ENCODE measurements around the gene NXF1. TPM values are rescaled to one million over a fixed set of nuclear protein-coding genes. Genes with fewer than 3 reads are reported as not detected.
A peak's percentile ranks its signal among the peaks of the same experiment; 100 is the strongest.

Gene NXF1
- total RNA-seq, 4 donors from 2014 or later = 88.1 to 156 (median 115) TPM

DNA sequence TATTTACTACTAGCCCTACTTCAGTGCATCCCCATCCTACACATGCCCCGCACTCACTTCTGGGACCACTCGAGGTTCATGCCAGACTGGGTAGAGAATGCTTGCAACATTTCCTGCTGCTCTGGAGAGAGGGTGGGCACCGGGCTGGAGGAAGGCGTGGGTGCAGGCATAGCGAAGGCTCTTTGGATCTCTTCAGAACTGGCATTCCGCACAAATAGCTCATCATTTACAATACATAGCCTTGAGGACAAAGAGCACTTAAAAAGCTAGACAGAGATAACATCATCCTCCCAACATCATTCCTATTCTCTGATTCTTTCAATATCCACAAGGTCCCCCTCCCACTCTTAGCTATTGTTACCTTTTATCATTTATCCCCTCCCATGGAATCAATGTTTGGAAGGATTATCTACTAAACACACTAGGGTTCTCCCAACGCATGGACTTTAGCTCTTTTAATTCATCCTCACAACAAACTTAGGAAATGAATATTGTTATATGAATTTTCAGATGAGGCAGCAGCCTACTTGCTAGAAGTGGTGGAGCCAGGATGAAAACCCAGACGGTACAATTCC lies 11.0 kb downstream of the NXF1 start:
- Histone ChIP-seq H3K9me3 (no peaks in the 10 kb centered on the region), H3K27me3 (no peaks in the 10 kb centered on the region), H3K4me3 (no peak overlapping the region), H3K4me1 (peaks cover 33% of the 10 kb centered on the region), H3K36me3 (peaks cover 75% of the 10 kb centered on the region), H3K27ac (no peak overlapping the region)
- no peak for DNase-seq (ENCODE audit: low spot score in 2 of 2)
- WGBS = 79% methylated on average over 8 of the region's 8 CpGs
- no peak for TF ChIP-seq CTCF (IDR thresholded peaks at IDR 0.05)
- no peak for TF ChIP-seq EP300 (IDR thresholded peaks at IDR 0.05)
- TF ChIP-seq POLR2A (IDR thresholded peaks at IDR 0.05) = no peak
- TF ChIP-seq POLR2AphosphoS5 (IDR thresholded peaks at IDR 0.05) = no peak

GRCh38 chr11:62792202-62792575 lies 13.1 kb downstream of the NXF1 start:
- 20% methylated on average over 8 of the region's 11 CpGs for WGBS
- peak overlapping the region; percentile 91 for H3K27ac ChIP-seq
- peaks cover 48% of the 10 kb centered on the region for H3K4me1 ChIP-seq
- H3K36me3 ChIP-seq = peaks cover 59% of the 10 kb centered on the region
- H3K9me3 ChIP-seq = no peaks in the 10 kb centered on the region
- TF ChIP-seq POLR2AphosphoS5 (IDR thresholded peaks at IDR 0.05) (no peak), POLR2A (IDR thresholded peaks at IDR 0.05) (no peak), EP300 (IDR thresholded peaks at IDR 0.05) (no peak), CTCF (IDR thresholded peaks at IDR 0.05) (no peak)
- no peaks in the 10 kb centered on the region for H3K27me3 ChIP-seq
- no peak for DNase-seq (ENCODE audit: low spot score in 2 of 2)
- H3K4me3 ChIP-seq = peak overlapping the region; percentile 92

DNA sequence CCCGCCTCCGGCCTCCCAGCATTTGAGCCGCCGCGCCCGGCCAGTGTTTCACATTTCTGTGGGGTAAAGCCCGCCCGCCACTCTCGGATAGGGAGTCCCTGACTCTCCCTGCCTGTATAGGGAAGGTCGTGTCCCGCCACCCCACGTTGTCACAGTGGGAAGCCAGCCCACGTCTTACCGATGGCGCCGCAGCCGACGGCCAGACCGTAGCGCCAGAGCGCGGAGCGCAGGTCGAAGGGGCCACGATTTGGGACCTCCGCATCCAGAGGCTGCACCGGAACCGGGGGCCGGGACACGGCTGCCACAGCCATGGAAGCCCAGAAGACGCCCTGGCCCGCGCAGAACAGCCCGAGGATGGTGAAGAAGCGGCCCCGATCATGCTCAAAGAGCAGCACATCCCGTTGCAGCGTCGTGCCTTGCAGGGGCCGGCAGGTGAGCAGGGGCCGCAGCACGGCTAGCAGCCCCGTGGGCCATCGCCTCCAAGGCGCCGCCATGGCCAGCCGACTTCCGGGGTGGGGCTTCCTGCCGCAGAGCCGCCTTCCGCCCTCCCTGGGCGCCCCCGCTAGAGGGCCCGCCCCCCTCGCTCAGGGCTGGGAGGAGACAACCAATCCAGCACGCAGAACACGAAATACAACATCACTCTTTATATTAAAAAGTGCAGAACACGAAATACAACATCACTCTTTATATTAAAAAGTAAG lies 13.6 kb downstream of the NXF1 start, which contains the start of gene TMEM223:
TSS of gene TMEM223 (minus strand) at position 506 of the 701 bp plus-strand sequence. CDS start at position 494, 12 bp downstream.
- H3K36me3 ChIP-seq = peaks cover 54% of the 10 kb centered on the region
- WGBS = 3% methylated on average over 11 of the region's 58 CpGs
- peaks cover 48% of the 10 kb centered on the region for H3K4me1 ChIP-seq
- TF ChIP-seq POLR2A (IDR thresholded peaks at IDR 0.05) (peak in 1 of 2 donors; percentile 47), POLR2AphosphoS5 (IDR thresholded peaks at IDR 0.05) (peak; percentile 35 to 80 (median 77)), CTCF (IDR thresholded peaks at IDR 0.05) (no peak), EP300 (IDR thresholded peaks at IDR 0.05) (no peak)
- no peaks in the 10 kb centered on the region for H3K9me3 ChIP-seq
- H3K4me3 ChIP-seq = peak within 1 kb of the TSS; percentile 92
- H3K27ac ChIP-seq = peak within 1 kb of the TSS; percentile 91
- H3K27me3 ChIP-seq = no peaks in the 10 kb centered on the region
- peak; percentile 90 to 94 for DNase-seq (ENCODE audit: low spot score in 2 of 2)

DNA sequence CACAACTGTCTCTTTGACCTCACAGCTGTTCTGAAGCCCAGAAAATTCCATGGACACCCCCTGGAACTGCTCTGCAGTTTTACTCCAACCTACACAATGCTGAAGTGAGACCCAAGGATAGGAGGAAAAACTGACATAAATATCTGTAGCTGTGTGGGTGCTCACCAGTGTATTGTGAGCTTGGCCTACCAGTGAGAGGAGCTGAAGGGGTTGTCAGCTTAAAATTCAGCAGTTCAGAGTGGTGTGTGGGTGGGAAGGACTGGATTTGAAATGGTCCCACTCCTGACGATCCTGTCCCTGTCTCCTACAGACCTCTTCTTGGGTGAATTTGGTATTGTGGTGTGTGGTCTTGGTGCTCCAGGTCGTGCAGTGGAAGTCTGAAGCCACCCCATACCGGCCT lies 15.7 kb downstream of the NXF1 start:
- no peak for TF ChIP-seq POLR2A (IDR thresholded peaks at IDR 0.05)
- no peak for TF ChIP-seq EP300 (IDR thresholded peaks at IDR 0.05)
- no peak for TF ChIP-seq POLR2AphosphoS5 (IDR thresholded peaks at IDR 0.05)
- TF ChIP-seq CTCF (IDR thresholded peaks at IDR 0.05) = no peak
- Histone ChIP-seq H3K27ac (no peak overlapping the region), H3K4me1 (peaks cover 61% of the 10 kb centered on the region), H3K4me3 (no peak overlapping the region), H3K36me3 (peaks cover 37% of the 10 kb centered on the region), H3K27me3 (no peaks in the 10 kb centered on the region), H3K9me3 (no peaks in the 10 kb centered on the region)
- DNase-seq (ENCODE audit: low spot score in 2 of 2) = no peak
- WGBS = 59% methylated on average over 3 of the region's 3 CpGs

DNA sequence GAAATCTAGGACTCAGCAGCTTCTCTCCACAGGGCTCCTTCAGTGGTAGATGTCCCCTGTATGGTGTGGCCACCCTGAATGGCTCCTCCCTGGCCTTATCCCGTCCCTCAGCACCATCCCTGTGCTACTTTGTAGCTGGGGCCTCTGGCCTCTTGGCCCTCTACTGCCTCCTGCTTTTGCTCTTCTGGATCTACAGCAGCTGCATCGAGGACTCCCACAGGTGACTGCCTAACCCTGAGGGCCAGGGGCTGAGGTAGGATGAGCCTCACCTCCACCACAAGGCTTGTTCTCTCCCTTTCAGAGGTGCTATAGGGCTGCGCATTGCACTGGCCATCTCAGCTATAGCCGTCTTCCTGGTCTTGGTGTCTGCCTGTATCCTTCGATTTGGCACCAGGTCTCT lies 16.2 kb downstream of the NXF1 start:
- H3K9me3 ChIP-seq = no peaks in the 10 kb centered on the region
- peaks cover 31% of the 10 kb centered on the region for H3K36me3 ChIP-seq
- 61% methylated on average over 5 of the region's 5 CpGs for WGBS
- TF ChIP-seq POLR2A (IDR thresholded peaks at IDR 0.05) (no peak), POLR2AphosphoS5 (IDR thresholded peaks at IDR 0.05) (no peak), EP300 (IDR thresholded peaks at IDR 0.05) (no peak), CTCF (IDR thresholded peaks at IDR 0.05) (no peak)
- no peaks in the 10 kb centered on the region for H3K27me3 ChIP-seq
- H3K27ac ChIP-seq = no peak overlapping the region
- H3K4me3 ChIP-seq = no peak overlapping the region
- peaks cover 61% of the 10 kb centered on the region for H3K4me1 ChIP-seq
- DNase-seq (ENCODE audit: low spot score in 2 of 2) = no peak
